Fibroblast of skin of right quadriceps (primary cell): ENCODE results near the gene TLX1.
"Not testable (repeated sequence)": the region's sequence is repeated elsewhere in the genome, so short reads cannot be mapped to it uniquely, and the experiment has no call there.

Experiments used
- DNase-seq: peaks from one replicate; pipeline ENCODE4 v3.0.0-alpha.2; 2013

The TLX1 gene

GRCh38 chr10:101154506-101154905 lies 23.4 kb downstream of the TLX1 start:
- not testable (repeated sequence) for DNase-seq

DNA sequence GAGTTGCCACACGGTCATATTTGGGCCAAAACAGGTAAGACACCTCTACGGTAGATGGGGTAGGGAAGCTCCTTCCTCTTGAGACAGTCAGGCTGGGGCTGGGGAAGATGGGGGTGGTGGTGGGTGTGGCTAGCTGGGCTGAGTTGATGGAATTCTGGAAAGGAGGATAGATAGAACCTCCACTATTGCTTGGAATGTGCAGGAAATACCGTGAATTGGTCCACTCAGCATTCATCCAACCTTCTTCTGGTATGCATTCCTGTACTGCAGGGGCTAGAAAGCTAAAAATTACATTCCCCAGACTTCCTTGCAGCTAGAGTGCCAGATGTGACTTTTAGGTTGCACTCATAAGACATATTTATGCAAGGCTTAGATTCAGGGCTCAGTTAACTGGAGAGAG lies 24.8 kb downstream of the TLX1 start:
- peak; percentile 22 for DNase-seq

DNA sequence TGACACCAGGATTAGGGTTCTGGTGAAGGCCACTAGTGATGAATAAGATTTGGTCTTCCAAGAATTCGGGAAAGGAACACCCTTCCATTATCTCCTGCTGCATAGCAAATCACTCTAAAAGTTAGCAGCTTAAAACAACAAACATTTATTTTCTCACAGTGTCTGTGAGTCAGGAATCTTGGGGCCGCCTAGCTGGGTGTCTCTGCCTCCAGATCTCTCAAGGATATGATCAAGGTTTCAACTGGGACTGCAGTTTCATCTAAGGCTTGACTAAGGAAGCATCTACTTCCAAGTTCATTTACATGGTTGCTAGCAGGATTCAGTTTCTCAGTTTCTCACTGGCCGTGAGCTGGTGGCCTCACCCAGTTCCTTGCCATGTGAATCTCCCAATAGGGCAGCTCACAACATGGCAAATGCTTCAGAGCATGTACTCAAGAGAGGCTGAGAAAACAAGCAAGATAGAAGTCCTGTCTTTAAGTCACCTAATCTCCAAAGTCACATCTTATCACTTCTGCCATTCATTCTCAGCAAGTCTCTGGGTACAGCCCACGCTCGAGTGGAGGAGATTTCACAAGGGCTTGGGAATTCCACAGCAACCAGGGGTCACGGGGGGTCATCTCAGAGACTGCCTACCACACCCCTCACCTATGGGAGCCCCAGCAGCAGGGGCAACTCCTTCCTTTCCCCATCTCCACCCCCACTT lies 26.8 kb downstream of the TLX1 start:
- no peak for DNase-seq

DNA sequence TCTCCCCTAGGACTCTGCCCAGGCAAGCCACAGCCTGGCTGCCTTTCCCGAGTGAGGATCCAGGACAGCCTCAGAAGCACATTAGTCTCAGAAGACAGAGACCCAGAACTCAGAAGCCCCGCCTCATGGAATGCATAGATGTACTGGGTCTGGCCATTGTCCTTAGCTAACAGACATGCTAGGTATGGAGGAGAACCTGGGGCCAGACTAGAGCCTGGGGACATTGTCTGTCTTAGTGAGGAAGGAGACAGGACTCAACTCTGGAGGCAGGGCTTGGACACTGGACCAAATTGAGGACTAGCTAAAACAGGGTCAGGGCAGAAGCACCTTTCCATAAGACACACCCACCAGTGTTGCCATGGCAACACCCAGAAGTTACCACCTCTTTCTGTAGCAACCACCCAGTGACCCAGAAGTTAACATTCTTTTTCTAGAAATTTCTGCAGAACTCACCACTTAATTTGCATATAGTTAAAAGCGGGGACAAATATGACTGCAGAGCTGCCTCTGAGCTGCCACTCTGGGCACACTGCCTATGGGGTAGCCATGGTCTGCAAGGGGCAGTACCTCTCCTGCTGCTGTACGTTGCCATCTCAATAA lies 27.5 kb downstream of the TLX1 start:
- DNase-seq = no peak

DNA sequence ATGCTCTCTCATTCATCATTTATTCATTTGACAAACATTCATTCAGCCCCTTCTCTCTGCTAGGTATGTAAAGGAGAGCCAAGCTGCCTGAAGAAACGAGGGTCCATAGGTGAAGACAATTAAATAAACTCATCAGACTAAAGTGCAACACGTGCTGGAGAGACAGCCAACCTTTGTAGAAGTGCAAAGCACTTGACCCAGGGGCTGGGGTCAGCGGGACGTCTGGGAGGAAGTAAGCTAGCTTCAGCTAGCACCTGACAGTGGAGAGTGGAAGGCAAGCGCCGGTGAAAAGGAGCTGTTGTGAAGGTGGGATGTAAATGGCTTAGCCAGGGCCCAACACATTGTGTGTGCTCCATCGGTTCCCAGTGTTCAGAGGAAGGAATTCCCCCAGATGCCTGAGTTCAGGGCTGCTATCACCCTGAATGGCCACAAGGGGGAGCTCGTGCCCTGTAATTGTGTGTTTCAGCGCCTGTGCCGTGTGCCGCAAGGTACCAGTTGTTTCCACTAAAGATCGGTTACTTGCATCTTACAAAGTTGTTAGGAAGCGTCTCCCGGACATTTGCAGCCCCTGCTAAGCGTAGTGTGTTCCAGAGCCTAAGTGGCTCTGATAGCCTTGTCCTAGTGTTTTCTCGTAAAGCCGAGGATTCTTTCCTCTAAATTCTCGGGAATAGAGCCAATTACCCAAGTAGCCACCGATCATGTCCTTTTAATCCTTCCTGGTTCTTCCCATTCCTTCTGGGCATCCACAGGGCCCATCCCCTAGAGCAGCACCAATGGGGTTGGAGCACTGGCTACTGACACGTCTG lies 30.6 kb downstream of the TLX1 start:
- peak; percentile 64 for DNase-seq

- no peak for DNase-seq
These were observed 31.6 kb downstream of the TLX1 start for GRCh38 chr10:101162677-101163076.

GRCh38 chr10:101164020-101164419 lies 32.9 kb downstream of the TLX1 start:
- no peak for DNase-seq

DNA sequence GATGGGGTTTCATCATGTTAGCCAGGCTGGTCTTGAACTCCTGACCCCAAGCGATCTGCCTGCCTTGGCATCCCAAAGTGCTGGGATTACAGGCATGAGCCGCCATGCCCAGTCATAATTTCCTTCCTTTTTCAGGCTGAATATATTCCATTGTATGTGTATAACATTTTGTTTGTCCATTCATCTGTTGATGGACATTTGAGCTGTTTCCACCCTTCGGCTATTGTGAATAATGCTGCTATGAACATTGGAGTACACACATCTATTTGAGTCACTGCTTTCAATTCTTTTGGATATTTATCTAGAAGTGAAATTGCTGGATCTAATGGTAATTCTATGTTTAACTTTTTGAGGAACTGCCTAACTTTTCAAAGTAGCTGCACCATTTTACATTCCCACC lies 34.6 kb downstream of the TLX1 start:
- DNase-seq = no peak

DNA sequence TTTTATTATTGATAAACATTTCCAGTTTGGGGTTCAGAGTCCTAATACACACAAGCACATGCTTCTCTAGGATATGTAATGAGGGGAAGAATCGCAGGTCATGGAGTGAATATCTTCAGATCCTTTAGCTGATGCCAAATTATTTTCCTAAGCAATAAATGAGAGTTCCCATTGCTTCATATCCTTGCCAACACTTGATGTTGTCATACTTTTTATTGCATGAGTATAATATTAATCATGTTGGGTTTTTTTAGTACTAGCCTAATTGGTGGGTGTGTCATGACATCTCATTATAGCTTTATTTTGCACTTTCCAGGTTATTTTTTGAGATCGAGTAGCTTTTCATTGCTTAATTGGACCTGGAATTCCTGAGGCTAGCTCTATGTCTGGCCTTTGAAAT lies 35.3 kb downstream of the TLX1 start:
- no peak for DNase-seq

DNA sequence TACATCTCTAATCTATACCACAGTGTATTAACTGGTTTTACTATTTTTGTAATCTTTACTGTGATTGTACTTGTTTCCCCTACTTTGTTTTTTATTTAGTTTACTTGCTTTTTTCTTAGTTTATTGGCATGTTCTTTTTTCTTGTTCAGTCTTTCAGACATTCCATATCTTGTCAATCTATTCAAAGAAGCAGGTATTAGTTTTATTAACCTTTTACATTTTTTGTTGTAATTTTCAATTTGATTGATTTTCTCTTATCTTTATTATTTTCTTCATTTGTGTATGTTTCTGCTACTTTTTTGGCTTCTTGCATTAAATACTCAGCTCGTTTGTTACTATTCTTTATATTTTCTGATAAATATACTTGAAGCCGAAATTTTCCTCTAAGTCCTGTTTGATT lies 41.6 kb downstream of the TLX1 start:
- no peak for DNase-seq

DNA sequence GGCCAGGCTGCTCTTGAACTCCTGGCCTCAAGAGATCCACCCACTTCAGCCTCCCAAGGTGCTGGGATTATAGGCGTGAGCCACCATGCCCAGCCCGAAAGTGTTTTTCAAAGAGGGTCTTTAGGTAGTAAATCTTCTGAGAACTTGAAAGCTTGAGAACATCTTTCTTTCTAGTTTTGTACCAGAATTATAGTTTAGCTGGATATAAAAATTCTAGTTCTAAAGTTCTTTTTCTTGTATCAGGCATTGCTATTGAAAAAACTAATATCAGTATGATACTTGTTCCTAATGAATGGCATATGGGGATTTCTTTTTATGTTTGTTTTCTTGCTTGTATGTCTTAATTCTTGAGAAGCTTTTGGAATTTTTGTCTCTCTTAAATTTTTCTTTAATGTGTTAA lies 43.2 kb downstream of the TLX1 start:
- no peak for DNase-seq

DNA sequence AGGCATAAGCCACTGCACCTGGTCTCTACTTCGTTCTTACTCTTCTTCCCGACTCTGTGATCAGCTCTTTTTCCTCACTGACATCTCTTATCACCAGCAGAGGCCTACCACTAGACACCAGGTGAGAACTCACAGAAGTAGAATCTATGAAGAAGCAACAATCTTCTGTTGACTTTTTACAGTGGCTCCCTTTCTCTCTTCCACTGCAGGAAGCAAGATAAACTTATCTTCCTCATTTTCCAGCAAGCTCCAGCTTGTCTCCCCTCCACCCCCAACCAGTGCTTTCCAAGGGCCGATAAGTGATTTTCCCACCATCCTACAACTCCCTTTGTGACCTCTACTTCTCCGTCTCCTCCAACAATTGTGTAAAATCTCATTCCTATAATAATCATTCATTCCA lies 45.5 kb downstream of the TLX1 start:
- no peak for DNase-seq

GRCh38 chr10:101182936-101183335 lies 51.8 kb downstream of the TLX1 start:
- DNase-seq = no peak

DNA sequence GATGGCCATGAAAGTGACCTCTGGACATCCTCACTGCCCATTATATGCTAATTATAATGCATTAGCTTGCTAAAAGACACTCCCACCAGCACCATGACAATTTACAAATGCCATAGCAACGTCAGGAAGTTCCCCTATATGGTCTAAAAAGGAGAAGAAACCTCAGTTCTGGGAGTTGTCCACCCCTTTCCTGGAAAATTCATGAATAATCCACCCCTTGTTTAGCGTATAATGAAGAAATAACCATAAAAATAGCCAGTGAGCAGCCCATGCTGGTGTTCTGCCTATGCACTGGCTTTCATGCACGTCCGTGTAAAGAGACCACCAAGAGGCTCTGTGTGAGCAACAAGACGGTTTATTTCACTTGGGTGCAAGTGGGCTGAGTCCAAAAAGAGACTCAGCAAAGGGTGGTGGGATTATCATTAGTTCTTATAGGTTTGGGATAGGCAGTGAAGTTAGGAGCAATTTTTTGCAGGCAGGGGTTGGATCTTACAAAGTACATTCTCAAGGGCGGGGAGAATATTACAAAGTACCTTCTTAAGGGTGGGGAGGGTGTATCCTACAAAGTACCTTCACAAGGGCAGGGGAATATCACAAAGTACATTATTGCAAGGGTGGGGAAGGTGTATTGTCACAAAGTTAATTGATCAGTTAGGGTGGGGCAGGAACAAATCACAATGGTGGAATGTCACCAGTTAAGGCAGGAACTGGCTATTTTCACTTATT lies 52.5 kb downstream of the TLX1 start:
- no peak for DNase-seq
